GM12865 (cell line): ENCODE measurements around the gene GSN.

Experiments used
- DNase-seq: peaks from one replicate; pipeline ENCODE4 v3.0.0; 2010; ENCODE audit warnings: low read depth
- H3K4me3 ChIP-seq: 2 replicates; pipeline ENCODE4 v1.5.1; 2011; ENCODE audit warnings: mild to moderate bottlenecking, low read depth, low read length, control low read depth
- CTCF ChIP-seq: IDR thresholded peaks from 2 replicates; pipeline ENCODE4 v1.5.1; 2011; ENCODE audit warnings: low read length, control low read depth, low read depth, inconsistent platforms; ENCODE audit not compliant: insufficient read depth; ENCODE audit errors: missing control alignments

GSN gene

GRCh38 chr9:121373011-121373729, 105.2 kb downstream of the GSN start:
- DNase-seq, result no peak
- H3K4me3 ChIP-seq, result no peak overlapping the region
- no peak for TF ChIP-seq CTCF

GRCh38 chr9:121376214-121376830, 108.4 kb downstream of the GSN start:
- H3K4me3 ChIP-seq, result no peak overlapping the region
- no peak for DNase-seq
- TF ChIP-seq CTCF, result no peak

- no peak for DNase-seq
- TF ChIP-seq CTCF, result no peak
- H3K4me3 ChIP-seq, result no peak overlapping the region
These were observed 112.9 kb downstream of the GSN start for GRCh38 chr9:121380846-121381245.
